ENCODE measurements around the gene FAM98C. TPM values are rescaled to one million over a fixed set of nuclear protein-coding genes. Genes with fewer than 3 reads are reported as not detected.

FAM98C gene
- total and polyA plus RNA-seq, 2 of the 13 experiments (the other 11 are each of a cell fraction or from before 2014, with no cell fraction given) = 10.0 to 11.5 TPM

- TF ChIP-seq ZC3H4 (CRISPR knock-in tag; IDR thresholded peaks at IDR 0.05; ENCODE audit: borderline replicate concordance) (no peak; the same call in 1 of the 2 replicates), IKZF4 (CRISPR knock-in tag; IDR thresholded peaks at IDR 0.05; ENCODE audit: borderline replicate concordance, low read depth, not compliant biosample characterization) (no peak), SAP130 (CRISPR knock-in tag; IDR thresholded peaks at IDR 0.05; ENCODE audit: low read depth) (peak; percentile 80), ATF2 (CRISPR knock-in tag; IDR thresholded peaks at IDR 0.05) (peak; percentile 61; the same call in 1 of the 2 replicates), ZNF205 (CRISPR knock-in tag; IDR thresholded peaks at IDR 0.05) (peak; percentile 61; the same call in 1 of the 2 replicates), ZNF430 (CRISPR knock-in tag; IDR thresholded peaks at IDR 0.05) (peak; percentile 67), ZNF350 (CRISPR knock-in tag; IDR thresholded peaks at IDR 0.05; ENCODE audit: borderline replicate concordance, low read depth) (peak; percentile 51), MTF2 (CRISPR knock-in tag; IDR thresholded peaks at IDR 0.05; ENCODE audit: borderline replicate concordance) (peak; percentile 98; the same call in 1 of the 2 replicates), HHEX (CRISPR knock-in tag; IDR thresholded peaks at IDR 0.05) (no peak), ZNF124 (CRISPR knock-in tag; IDR thresholded peaks at IDR 0.05) (peak; percentile 65; the same call in 1 of the 2 replicates), ZNF292 (CRISPR knock-in tag; IDR thresholded peaks at IDR 0.05; ENCODE audit: borderline replicate concordance, low read depth) (no peak), AKNA (CRISPR knock-in tag; IDR thresholded peaks at IDR 0.05; ENCODE audit: borderline replicate concordance) (no peak), FOSL2 (CRISPR knock-in tag; IDR thresholded peaks at IDR 0.05) (peak; percentile 33; the same call in 1 of the 2 replicates), ERF (CRISPR knock-in tag; IDR thresholded peaks at IDR 0.05) (peak; percentile 96), LRRFIP1 (CRISPR knock-in tag; conservative IDR thresholded peaks at IDR 0.05) (no peak), RARG (CRISPR knock-in tag; IDR thresholded peaks at IDR 0.05; ENCODE audit: low read depth) (no peak), GATAD2A (CRISPR knock-in tag; IDR thresholded peaks at IDR 0.05) (0 out of 2 replicates have a peak, but pooled peaks have one; percentile 18), ZNF564 (CRISPR knock-in tag; IDR thresholded peaks at IDR 0.05) (peak; percentile 86; the same call in 1 of the 2 replicates), ZNF567 (CRISPR knock-in tag; IDR thresholded peaks at IDR 0.05; ENCODE audit: borderline replicate concordance) (no peak), ASH2L (IDR thresholded peaks at IDR 0.05; ENCODE audit: insufficient read length, low read depth, low read length) (peak; percentile 28), ZNF282 (IDR thresholded peaks at IDR 0.05; ENCODE audit: partially characterized antibody) (no peak)
These were observed at the start of gene FAM98C (continued) for GRCh38 chr19:38402967-38403674.
